MCF 10A (cell line): ENCODE measurements around the gene VAMP5. TPM values are rescaled to one million over a fixed set of nuclear protein-coding genes. Genes with fewer than 3 reads are reported as not detected.
"Not testable (repeated sequence)": the region's sequence is repeated elsewhere in the genome, so short reads cannot be mapped to it uniquely, and the experiment has no call there.

Experiments used
- BruUV-seq: library from RNA; stranded (reverse); fragments of 400-500 nt; replicated peaks from 2 replicates; lab custom pipeline; 2021; lab: Mats Ljungman, UMichigan
- CTCF ChIA-PET: fragments of 300-600 bp; sonication (Branson Sonifier 250); formaldehyde crosslinking; extraction: SDS; loops from one replicate; lab custom pipeline; 2021; ENCODE audit warnings: antibody characterized with exemption, inconsistent platforms; lab: Yijun Ruan, JAX
- POLR2A ChIA-PET: fragments of 300-600, 350-650 bp; sonication (Branson Sonifier 250); formaldehyde crosslinking; extraction: SDS; loops from one replicate; lab custom pipeline; 2020; ENCODE audit warnings: antibody characterized with exemption, inconsistent platforms; lab: Yijun Ruan, JAX
- DNase-seq: peaks from one replicate; pipeline ENCODE4 v3.0.0-alpha.2; 2018; ENCODE audit not compliant: unreplicated experiment
- H3K27ac Mint-ChIP-seq: one replicate; pipeline ENCODE4 v1.8.0; 2022; ENCODE audit warnings: mild to moderate bottlenecking, low read depth, mixed read lengths; ENCODE audit not compliant: unreplicated experiment
- H3K27me3 Mint-ChIP-seq: one replicate; pipeline ENCODE4 v1.8.0; 2022; ENCODE audit warnings: mixed read lengths; ENCODE audit not compliant: insufficient read depth, unreplicated experiment
- H3K36me3 Mint-ChIP-seq: one replicate; pipeline ENCODE4 v1.8.0; 2022; ENCODE audit warnings: mild to moderate bottlenecking, moderate library complexity, mixed read lengths; ENCODE audit not compliant: insufficient read depth, unreplicated experiment
- H3K4me1 Mint-ChIP-seq: one replicate; pipeline ENCODE4 v1.8.0; 2022; ENCODE audit warnings: mixed read lengths; ENCODE audit not compliant: insufficient read depth, unreplicated experiment
- H3K4me3 Mint-ChIP-seq: one replicate; pipeline ENCODE4 v1.8.0; 2022; ENCODE audit warnings: mild to moderate bottlenecking, moderate library complexity, mixed read lengths; ENCODE audit not compliant: unreplicated experiment
- H3K9me3 Mint-ChIP-seq: one replicate; pipeline ENCODE4 v1.8.0; 2022; ENCODE audit warnings: mixed read lengths; ENCODE audit not compliant: unreplicated experiment
- CTCF ChIP-seq: fragments of 200-600 bp; IDR thresholded peaks from one replicate; pipeline ENCODE4 v1.8.0; 2022; ENCODE audit warnings: antibody characterized with exemption, mild to moderate bottlenecking; ENCODE audit not compliant: unreplicated experiment
- intact Hi-C: fragments of 100-400 bp; cut with micrococcal nuclease; formaldehyde crosslinking; loops from 2 replicates; pipeline ENCODE4 v1.14.1; 2022
- total RNA-seq: library from RNA; stranded (reverse); gene quantifications from 2 replicates; pipeline ENCODE4 v1.2.3, GENCODE V29; 2022

VAMP5 gene
- total RNA-seq, 1 experiment from 2014 or later = 1.6 TPM

- intact Hi-C loops = no loop called here
- ChIA-PET CTCF (interaction anchor here (0.8 to 2.6 kb wide), 3 partner anchors 12 to 47 kb away, joined by 4 to 9 read pairs (median 4); no protein-coding TSS in a partner anchor), POLR2A (interaction anchor here (0.7 to 2.5 kb wide), 3 partner anchors 11 to 13 kb away, joined by 4 to 6 read pairs (median 6); partner anchors contain the start of gene VAMP8)
- Mint-ChIP-seq H3K4me3 (no peak overlapping the region), H3K27ac (no peak overlapping the region), H3K4me1 (peaks cover 19% of the 10 kb centered on the region), H3K36me3 (no peaks in the 10 kb centered on the region), H3K27me3 (no peaks in the 10 kb centered on the region), H3K9me3 (no peaks in the 10 kb centered on the region)
- BruUV-seq = no TSS peak
- TF ChIP-seq CTCF = no peak
- no peak for DNase-seq
These were observed 6.0 kb downstream of the VAMP5 start for GRCh38 chr2:85589982-85590791.

- Mint-ChIP-seq H3K36me3 (peaks cover 3% of the 10 kb centered on the region), H3K4me3 (no peak overlapping the region), H3K27me3 (no peaks in the 10 kb centered on the region), H3K4me1 (peaks cover 12% of the 10 kb centered on the region), H3K27ac (no peak overlapping the region), H3K9me3 (no peaks in the 10 kb centered on the region)
- no peak for TF ChIP-seq CTCF
- CTCF ChIA-PET = interaction anchor here (0.8 to 2.6 kb wide), 3 partner anchors 12 to 46 kb away, joined by 4 to 9 read pairs (median 4); no protein-coding TSS in a partner anchor
- intact Hi-C loops = no loop called here
- no TSS peak for BruUV-seq
- POLR2A ChIA-PET = interaction anchor here (0.6 to 2.5 kb wide), 3 partner anchors 10 to 21 kb away, joined by 5 to 6 read pairs (median 6); no protein-coding TSS in a partner anchor
- no peak for DNase-seq
These were observed 6.7 kb downstream of the VAMP5 start for GRCh38 chr2:85590950-85591349.

GRCh38 chr2:85591563-85591962 is 7.3 kb downstream of the VAMP5 start:
- no peak overlapping the region for H3K4me3 Mint-ChIP-seq
- CTCF ChIA-PET = interaction anchor here (0.6 to 2.6 kb wide), 2 partner anchors 46 to 51 kb away, joined by 4 to 9 read pairs; no protein-coding TSS in a partner anchor
- no TSS peak for BruUV-seq
- POLR2A ChIA-PET = interaction anchor here (0.6 to 2.5 kb wide), 3 partner anchors 10 to 22 kb away, joined by 5 to 6 read pairs (median 6); no protein-coding TSS in a partner anchor
- H3K27me3 Mint-ChIP-seq = no peaks in the 10 kb centered on the region
- TF ChIP-seq CTCF = no peak
- peaks cover 12% of the 10 kb centered on the region for H3K4me1 Mint-ChIP-seq
- H3K36me3 Mint-ChIP-seq = peaks cover 8% of the 10 kb centered on the region
- H3K27ac Mint-ChIP-seq = no peak overlapping the region
- no peak for DNase-seq
- H3K9me3 Mint-ChIP-seq = no peaks in the 10 kb centered on the region
- intact Hi-C loops = no loop called here

- H3K27me3 Mint-ChIP-seq, H3K4me3 Mint-ChIP-seq, DNase-seq, BruUV-seq, H3K36me3 Mint-ChIP-seq, intact Hi-C loops, H3K27ac Mint-ChIP-seq, H3K9me3 Mint-ChIP-seq: not testable (repeated sequence)
- ChIA-PET CTCF (interaction anchor here (0.6 to 2.6 kb wide), 3 partner anchors 15 to 52 kb away, joined by 3 to 9 read pairs (median 4); partner anchors contain the start of gene VAMP8), POLR2A (interaction anchor here (0.7 to 5.0 kb wide), 3 partner anchors 12 to 23 kb away, joined by 4 to 61 read pairs (median 6); partner anchors contain the start of gene TMEM150A)
- peaks cover 19% of the 10 kb centered on the region for H3K4me1 Mint-ChIP-seq
These were observed 8.1 kb downstream of the VAMP5 start for GRCh38 chr2:85592299-85592698.
